Measurements from ENCODE around the gene TMIGD2.
A peak's percentile ranks its signal among the peaks of the same experiment; 100 is the strongest.

TMIGD2 gene

GRCh38 chr19:4347521-4347920, 45.3 kb upstream of the TMIGD2 start:
- Histone ChIP-seq H3K27me3 (ENCODE audit: control insufficient read depth in 1 of 2, insufficient read depth in 1 of 2, low read length in 2 of 2) (no peaks in the 10 kb centered on the region), H2BK5ac (ENCODE audit: low read depth, low read length, poor library complexity, severe bottlenecking) (no peak overlapping the region), H3K27ac (ENCODE audit: low read length, poor library complexity, severe bottlenecking) (no peak overlapping the region), H3K4ac (ENCODE audit: low read depth in 1 of 2, low read length in 2 of 2) (no peak overlapping the region), H3K36me3 (ENCODE audit: control insufficient read depth in 1 of 2, insufficient read depth in 2 of 2, low read depth in 1 of 2, low read length in 2 of 2) (peaks cover 4 to 17% of the 10 kb centered on the region in 2 experiments), H3K23ac (ENCODE audit: low read length in 2 of 2) (no peak overlapping the region), H3K18ac (ENCODE audit: low read depth in 1 of 2, low read length in 2 of 2) (no peak overlapping the region), H3K9ac (ENCODE audit: low read length) (no peak overlapping the region), H3K9me3 (ENCODE audit: control insufficient read depth, low read length) (no peaks in the 10 kb centered on the region), H3K4me3 (ENCODE audit: insufficient read depth in 1 of 2, low read depth in 1 of 2, low read length in 2 of 2) (no peak overlapping the region), H3K14ac (ENCODE audit: low read length in 2 of 2) (no peak overlapping the region), H2BK120ac (ENCODE audit: low read depth, low read length) (no peak overlapping the region), H2BK15ac (ENCODE audit: low read depth, poor library complexity, severe bottlenecking) (no peak overlapping the region), H3K79me1 (replicated peaks; ENCODE audit: low read length, poor library complexity, severe bottlenecking) (peaks cover 12% of the 10 kb centered on the region), H2BK12ac (ENCODE audit: low read length in 2 of 2) (no peak overlapping the region), H2AFZ (ENCODE audit: low read depth, low read length) (no peak overlapping the region), H4K91ac (ENCODE audit: low read length) (no peak overlapping the region), H4K8ac (ENCODE audit: low read length) (no peak overlapping the region), H2AK5ac (ENCODE audit: low read length, severe bottlenecking) (no peak overlapping the region), H3K4me2 (ENCODE audit: low read length, poor library complexity, severe bottlenecking) (no peak overlapping the region), H3K4me1 (ENCODE audit: control insufficient read depth, insufficient read depth, low read depth, low read length) (peaks cover 7% of the 10 kb centered on the region)
- peak; percentile 98 for DNase-seq
- WGBS = 10% methylated on average over 3 of the region's 6 CpGs

GRCh38 chr19:4346020-4346383, 43.8 kb upstream of the TMIGD2 start:
- no peak overlapping the region for H3K4ac ChIP-seq (ENCODE audit: low read depth in 1 of 2, low read length in 2 of 2)
- H3K4me2 ChIP-seq (ENCODE audit: low read length, poor library complexity, severe bottlenecking) = no peak overlapping the region
- DNase-seq = no peak
- no peak overlapping the region for H2AK5ac ChIP-seq (ENCODE audit: low read length, severe bottlenecking)
- WGBS = 89% methylated on average over 6 of the region's 6 CpGs
- no peak overlapping the region for H2BK12ac ChIP-seq (ENCODE audit: low read length in 2 of 2)
- H2AFZ ChIP-seq (ENCODE audit: low read depth, low read length) = no peak overlapping the region
- H3K9ac ChIP-seq (ENCODE audit: low read length) = no peak overlapping the region
- H3K18ac ChIP-seq (ENCODE audit: low read depth in 1 of 2, low read length in 2 of 2) = no peak overlapping the region
- H3K9me3 ChIP-seq (ENCODE audit: control insufficient read depth, low read length) = no peaks in the 10 kb centered on the region
- peaks cover 12% of the 10 kb centered on the region for H3K4me1 ChIP-seq (ENCODE audit: control insufficient read depth, insufficient read depth, low read depth, low read length)
- H3K4me3 ChIP-seq (ENCODE audit: insufficient read depth in 1 of 2, low read depth in 1 of 2, low read length in 2 of 2) = no peak overlapping the region
- no peak overlapping the region for H4K91ac ChIP-seq (ENCODE audit: low read length)
- no peaks in the 10 kb centered on the region for H3K27me3 ChIP-seq (ENCODE audit: control insufficient read depth in 1 of 2, insufficient read depth in 1 of 2, low read length in 2 of 2)
- no peak overlapping the region for H3K23ac ChIP-seq (ENCODE audit: low read length in 2 of 2)
- no peak overlapping the region for H3K27ac ChIP-seq (ENCODE audit: low read length, poor library complexity, severe bottlenecking)
- H2BK5ac ChIP-seq (ENCODE audit: low read depth, low read length, poor library complexity, severe bottlenecking) = no peak overlapping the region
- no peak overlapping the region for H3K14ac ChIP-seq (ENCODE audit: low read length in 2 of 2)
- peaks cover 13% of the 10 kb centered on the region for H3K79me1 ChIP-seq (replicated peaks; ENCODE audit: low read length, poor library complexity, severe bottlenecking)
- H2BK120ac ChIP-seq (ENCODE audit: low read depth, low read length) = no peak overlapping the region
- peak overlapping the region; percentile 23 for H2BK15ac ChIP-seq (ENCODE audit: low read depth, poor library complexity, severe bottlenecking)
- H4K8ac ChIP-seq (ENCODE audit: low read length) = no peak overlapping the region
- peaks cover 4 to 17% of the 10 kb centered on the region in 2 experiments for H3K36me3 ChIP-seq (ENCODE audit: control insufficient read depth in 1 of 2, insufficient read depth in 2 of 2, low read depth in 1 of 2, low read length in 2 of 2)

GRCh38 chr19:4345342-4346019, 43.3 kb upstream of the TMIGD2 start:
- Histone ChIP-seq H3K23ac (ENCODE audit: low read length in 2 of 2) (no peak overlapping the region), H3K4me3 (ENCODE audit: insufficient read depth in 1 of 2, low read depth in 1 of 2, low read length in 2 of 2) (no peak overlapping the region), H3K27ac (ENCODE audit: low read length, poor library complexity, severe bottlenecking) (no peak overlapping the region), H3K27me3 (ENCODE audit: control insufficient read depth in 1 of 2, insufficient read depth in 1 of 2, low read length in 2 of 2) (no peaks in the 10 kb centered on the region), H3K36me3 (ENCODE audit: control insufficient read depth in 1 of 2, insufficient read depth in 2 of 2, low read depth in 1 of 2, low read length in 2 of 2) (peaks cover 4 to 13% of the 10 kb centered on the region in 2 experiments), H3K9me3 (ENCODE audit: control insufficient read depth, low read length) (no peaks in the 10 kb centered on the region), H2AFZ (ENCODE audit: low read depth, low read length) (no peak overlapping the region), H4K91ac (ENCODE audit: low read length) (no peak overlapping the region), H2BK5ac (ENCODE audit: low read depth, low read length, poor library complexity, severe bottlenecking) (no peak overlapping the region), H2BK15ac (ENCODE audit: low read depth, poor library complexity, severe bottlenecking) (peak overlapping the region; percentile 23), H2AK5ac (ENCODE audit: low read length, severe bottlenecking) (no peak overlapping the region), H3K14ac (ENCODE audit: low read length in 2 of 2) (no peak overlapping the region), H3K4me2 (ENCODE audit: low read length, poor library complexity, severe bottlenecking) (no peak overlapping the region), H3K79me1 (replicated peaks; ENCODE audit: low read length, poor library complexity, severe bottlenecking) (peaks cover 13% of the 10 kb centered on the region), H3K18ac (ENCODE audit: low read depth in 1 of 2, low read length in 2 of 2) (no peak overlapping the region), H2BK120ac (ENCODE audit: low read depth, low read length) (no peak overlapping the region), H3K9ac (ENCODE audit: low read length) (no peak overlapping the region), H3K4me1 (ENCODE audit: control insufficient read depth, insufficient read depth, low read depth, low read length) (peaks cover 12% of the 10 kb centered on the region), H4K8ac (ENCODE audit: low read length) (no peak overlapping the region), H3K4ac (ENCODE audit: low read depth in 1 of 2, low read length in 2 of 2) (no peak overlapping the region), H2BK12ac (ENCODE audit: low read length in 2 of 2) (no peak overlapping the region)
- 95% methylated on average over 15 of the region's 15 CpGs for WGBS
- no peak for DNase-seq

- Histone ChIP-seq H2AFZ (ENCODE audit: low read depth, low read length) (peak within 1 kb of the TSS; percentile 100), H2BK15ac (ENCODE audit: low read depth, poor library complexity, severe bottlenecking) (peak within 1 kb of the TSS; percentile 17), H3K23ac (ENCODE audit: low read length in 2 of 2) (peak within 1 kb of the TSS in 1 of 2 experiments; percentile 96), H2BK120ac (ENCODE audit: low read depth, low read length) (no peak within 1 kb of the TSS), H3K9ac (ENCODE audit: low read length) (peak within 1 kb of the TSS; percentile 86), H3K4ac (ENCODE audit: low read depth in 1 of 2, low read length in 2 of 2) (peak within 1 kb of the TSS; percentile 7 to 79), H3K36me3 (ENCODE audit: control insufficient read depth in 1 of 2, insufficient read depth in 2 of 2, low read depth in 1 of 2, low read length in 2 of 2) (peaks cover 4 to 7% of the 10 kb centered on the region in 2 experiments), H2AK5ac (ENCODE audit: low read length, severe bottlenecking) (peak within 1 kb of the TSS; percentile 15), H3K4me1 (ENCODE audit: control insufficient read depth, insufficient read depth, low read depth, low read length) (peaks cover 15% of the 10 kb centered on the region), H3K79me1 (replicated peaks; ENCODE audit: low read length, poor library complexity, severe bottlenecking) (peaks cover 13% of the 10 kb centered on the region), H3K27me3 (ENCODE audit: control insufficient read depth in 1 of 2, insufficient read depth in 1 of 2, low read length in 2 of 2) (no peaks in the 10 kb centered on the region), H3K9me3 (ENCODE audit: control insufficient read depth, low read length) (no peaks in the 10 kb centered on the region), H4K91ac (ENCODE audit: low read length) (peak within 1 kb of the TSS; percentile 50), H4K8ac (ENCODE audit: low read length) (peak within 1 kb of the TSS; percentile 96), H3K14ac (ENCODE audit: low read length in 2 of 2) (peak within 1 kb of the TSS in 1 of 2 experiments; percentile 68), H2BK12ac (ENCODE audit: low read length in 2 of 2) (peak within 1 kb of the TSS in 1 of 2 experiments; percentile 92), H3K4me3 (ENCODE audit: insufficient read depth in 1 of 2, low read depth in 1 of 2, low read length in 2 of 2) (peak within 1 kb of the TSS; percentile 95 to 96), H2BK5ac (ENCODE audit: low read depth, low read length, poor library complexity, severe bottlenecking) (peak within 1 kb of the TSS; percentile 15), H3K4me2 (ENCODE audit: low read length, poor library complexity, severe bottlenecking) (peak within 1 kb of the TSS; percentile 91), H3K27ac (ENCODE audit: low read length, poor library complexity, severe bottlenecking) (peak within 1 kb of the TSS; percentile 87), H3K18ac (ENCODE audit: low read depth in 1 of 2, low read length in 2 of 2) (peak within 1 kb of the TSS; percentile 33 to 96)
- peak; percentile 84 for DNase-seq
- 12% methylated on average over 60 of the region's 101 CpGs for WGBS
These were observed 41.5 kb upstream of the TMIGD2 start, which contains the start of gene MPND for GRCh38 chr19:4343370-4344307. MPND (plus strand) TSS chr19:4343562; CDS start chr19:4343594, 32 bp downstream.

All from mesenchymal stem cell (in vitro differentiated cells and primary cell).